ENCODE results near the gene PTPRM. TPM values are rescaled to one million over a fixed set of nuclear protein-coding genes. Genes with fewer than 3 reads are reported as not detected.
A peak's percentile ranks its signal among the peaks of the same experiment; 100 is the strongest.

Gene PTPRM
- polyA plus RNA-seq, 1 donor from 2014 or later = 126 TPM

- Histone ChIP-seq H3F3A (ENCODE audit: insufficient read depth, low read length, poor library complexity, severe bottlenecking) (no peaks in the 10 kb centered on the region), H4K20me1 (ENCODE audit: insufficient read depth) (no peaks in the 10 kb centered on the region), H3K9me3 (ENCODE audit: low read length) (no peaks in the 10 kb centered on the region), H3K79me2 (replicated peaks; ENCODE audit: insufficient read depth, low read length) (no peaks in the 10 kb centered on the region), H3K4me2 (ENCODE audit: low read length) (no peak overlapping the region), H3K27me3 (ENCODE audit: insufficient read depth, low read depth, low read length) (no peaks in the 10 kb centered on the region), H3K4me3 (ENCODE audit: low read length) (no peak overlapping the region), H3K27ac (ENCODE audit: low read length) (no peak overlapping the region), H2AFZ (ENCODE audit: low read depth, low read length) (no peak overlapping the region), H3K9ac (ENCODE audit: low read length) (no peak overlapping the region), H3K9me2 (ENCODE audit: insufficient read depth, low read length) (no peaks in the 10 kb centered on the region), H3K36me3 (ENCODE audit: insufficient read depth, low read length) (no peaks in the 10 kb centered on the region)
- TF ChIP-seq RAD21 (conservative IDR thresholded peaks at IDR 0.05) (no peak), MXI1 (conservative IDR thresholded peaks at IDR 0.05; ENCODE audit: poor library complexity, severe bottlenecking) (no peak), POLR2AphosphoS5 (IDR thresholded peaks at IDR 0.05) (peak; percentile 29), EZH2 (IDR thresholded peaks at IDR 0.05; ENCODE audit: borderline replicate concordance, insufficient read depth, low read length, poor library complexity, severe bottlenecking) (no peak)
These were observed 65.3 kb downstream of the PTPRM start for GRCh38 chr18:7632152-7633098.

- Histone ChIP-seq H2AFZ (ENCODE audit: low read depth, low read length) (no peak overlapping the region), H3K36me3 (ENCODE audit: insufficient read depth, low read length) (no peaks in the 10 kb centered on the region), H4K20me1 (ENCODE audit: insufficient read depth) (no peaks in the 10 kb centered on the region), H3K79me2 (replicated peaks; ENCODE audit: insufficient read depth, low read length) (no peaks in the 10 kb centered on the region), H3K27me3 (ENCODE audit: insufficient read depth, low read depth, low read length) (no peaks in the 10 kb centered on the region), H3K9me2 (ENCODE audit: insufficient read depth, low read length) (no peaks in the 10 kb centered on the region), H3F3A (ENCODE audit: insufficient read depth, low read length, poor library complexity, severe bottlenecking) (no peaks in the 10 kb centered on the region), H3K9ac (ENCODE audit: low read length) (no peak overlapping the region), H3K9me3 (ENCODE audit: low read length) (no peaks in the 10 kb centered on the region), H3K4me2 (ENCODE audit: low read length) (no peak overlapping the region), H3K27ac (ENCODE audit: low read length) (no peak overlapping the region), H3K4me3 (ENCODE audit: low read length) (no peak overlapping the region)
- TF ChIP-seq EP300 (conservative IDR thresholded peaks at IDR 0.05; ENCODE audit: poor library complexity, severe bottlenecking) = no peak
- TF ChIP-seq POLR2AphosphoS5 (IDR thresholded peaks at IDR 0.05) = no peak
- TF ChIP-seq RAD21 (conservative IDR thresholded peaks at IDR 0.05) = no peak
These were observed 66.1 kb downstream of the PTPRM start for GRCh38 chr18:7633171-7633570.

- no peak overlapping the region for H2AFZ ChIP-seq (ENCODE audit: low read depth, low read length)
- H3K36me3 ChIP-seq (ENCODE audit: insufficient read depth, low read length) = no peaks in the 10 kb centered on the region
- no peaks in the 10 kb centered on the region for H3K79me2 ChIP-seq (replicated peaks; ENCODE audit: insufficient read depth, low read length)
- no peak overlapping the region for H3K4me3 ChIP-seq (ENCODE audit: low read length)
- H3K4me2 ChIP-seq (ENCODE audit: low read length) = no peak overlapping the region
- H3K27ac ChIP-seq (ENCODE audit: low read length) = no peak overlapping the region
- no peaks in the 10 kb centered on the region for H3K9me3 ChIP-seq (ENCODE audit: low read length)
- H3K9ac ChIP-seq (ENCODE audit: low read length) = no peak overlapping the region
- no peaks in the 10 kb centered on the region for H4K20me1 ChIP-seq (ENCODE audit: insufficient read depth)
- TF ChIP-seq POLR2AphosphoS5 (IDR thresholded peaks at IDR 0.05) = no peak
- H3K27me3 ChIP-seq (ENCODE audit: insufficient read depth, low read depth, low read length) = no peaks in the 10 kb centered on the region
- no peaks in the 10 kb centered on the region for H3K9me2 ChIP-seq (ENCODE audit: insufficient read depth, low read length)
- H3F3A ChIP-seq (ENCODE audit: insufficient read depth, low read length, poor library complexity, severe bottlenecking) = no peaks in the 10 kb centered on the region
These were observed 68.8 kb downstream of the PTPRM start for GRCh38 chr18:7635948-7636347.

- H3K9ac ChIP-seq (ENCODE audit: low read length) = no peak overlapping the region
- no peak for TF ChIP-seq POLR2AphosphoS5 (IDR thresholded peaks at IDR 0.05)
- no peak for TF ChIP-seq CTCF (IDR thresholded peaks at IDR 0.05; ENCODE audit: poor library complexity, severe bottlenecking)
- TF ChIP-seq TAF1 (IDR thresholded peaks at IDR 0.05; ENCODE audit: low read depth) = no peak
- no peak for TF ChIP-seq SMC3 (conservative IDR thresholded peaks at IDR 0.05; ENCODE audit: poor library complexity)
- TF ChIP-seq REST (IDR thresholded peaks at IDR 0.05; ENCODE audit: borderline replicate concordance) = no peak
- TF ChIP-seq EZH2 (IDR thresholded peaks at IDR 0.05; ENCODE audit: borderline replicate concordance, insufficient read depth, low read length, poor library complexity, severe bottlenecking) = no peak
- no peaks in the 10 kb centered on the region for H3F3A ChIP-seq (ENCODE audit: insufficient read depth, low read length, poor library complexity, severe bottlenecking)
- no peak overlapping the region for H2AFZ ChIP-seq (ENCODE audit: low read depth, low read length)
- H3K4me3 ChIP-seq (ENCODE audit: low read length) = no peak overlapping the region
- no peaks in the 10 kb centered on the region for H3K9me3 ChIP-seq (ENCODE audit: low read length)
- H4K20me1 ChIP-seq (ENCODE audit: insufficient read depth) = no peaks in the 10 kb centered on the region
- H3K4me2 ChIP-seq (ENCODE audit: low read length) = no peak overlapping the region
- H3K79me2 ChIP-seq (replicated peaks; ENCODE audit: insufficient read depth, low read length) = no peaks in the 10 kb centered on the region
- H3K36me3 ChIP-seq (ENCODE audit: insufficient read depth, low read length) = no peaks in the 10 kb centered on the region
- no peaks in the 10 kb centered on the region for H3K27me3 ChIP-seq (ENCODE audit: insufficient read depth, low read depth, low read length)
- no peaks in the 10 kb centered on the region for H3K9me2 ChIP-seq (ENCODE audit: insufficient read depth, low read length)
- no peak overlapping the region for H3K27ac ChIP-seq (ENCODE audit: low read length)
These were observed 70.2 kb downstream of the PTPRM start for GRCh38 chr18:7637269-7637668.
